NCI-H1417 (cell line): Measurements from ENCODE around the gene MRC1.

Source experiments
- DNase-seq, 3 experiments: peaks; one replicate each; lab custom pipeline; 2025; lab: John Stamatoyannopoulos, UW

MRC1 gene

DNA sequence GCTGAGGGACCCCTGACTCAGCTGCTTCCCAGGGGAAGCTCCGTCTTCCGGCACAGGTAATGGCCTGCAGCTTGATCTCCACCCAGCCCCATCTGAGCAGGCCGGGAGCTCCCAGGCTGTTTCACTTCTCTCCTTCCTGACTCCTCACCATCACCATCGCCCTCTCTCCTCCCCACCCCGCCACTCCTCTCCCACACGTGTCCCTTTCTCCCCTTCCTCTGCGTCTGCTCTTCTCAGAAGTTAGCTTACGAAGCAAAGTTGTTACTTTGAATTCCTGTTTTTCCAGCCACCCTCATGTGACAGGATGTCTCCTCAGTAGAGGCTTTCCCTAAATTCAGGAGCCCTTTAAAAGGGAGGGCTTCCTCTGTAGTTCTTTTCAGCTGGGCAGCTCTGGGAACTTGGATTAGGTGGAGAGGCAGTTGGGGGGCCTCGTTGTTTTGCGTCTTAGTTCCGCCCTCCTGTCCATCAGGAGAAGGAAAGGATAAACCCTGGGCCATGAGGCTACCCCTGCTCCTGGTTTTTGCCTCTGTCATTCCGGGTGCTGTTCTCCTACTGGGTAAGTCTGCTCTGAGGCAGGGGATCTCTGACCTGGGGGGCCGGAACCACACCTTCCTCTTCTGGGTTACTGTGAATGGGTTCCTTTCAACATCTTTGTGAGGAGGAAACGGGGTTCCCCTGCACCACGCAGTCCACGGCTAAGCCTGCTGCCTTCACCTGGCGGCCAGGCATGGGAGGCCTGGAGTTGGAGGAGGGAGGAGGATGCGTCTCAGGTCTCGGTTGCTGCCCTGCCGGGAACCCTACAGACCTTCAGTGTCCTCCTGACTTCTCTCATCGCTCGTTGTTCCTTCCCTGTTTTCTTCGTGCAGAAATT lies at the start of gene MRC1:
Gene MRC1 (plus strand): TSS at position 378 of the 871 bp plus-strand sequence. CDS start 118 bp downstream, at position 496.
- DNase-seq = no peak

- no peak for DNase-seq
These were observed 45.0 kb upstream of the MRC1 start for GRCh38 chr10:17764142-17764541.

DNA sequence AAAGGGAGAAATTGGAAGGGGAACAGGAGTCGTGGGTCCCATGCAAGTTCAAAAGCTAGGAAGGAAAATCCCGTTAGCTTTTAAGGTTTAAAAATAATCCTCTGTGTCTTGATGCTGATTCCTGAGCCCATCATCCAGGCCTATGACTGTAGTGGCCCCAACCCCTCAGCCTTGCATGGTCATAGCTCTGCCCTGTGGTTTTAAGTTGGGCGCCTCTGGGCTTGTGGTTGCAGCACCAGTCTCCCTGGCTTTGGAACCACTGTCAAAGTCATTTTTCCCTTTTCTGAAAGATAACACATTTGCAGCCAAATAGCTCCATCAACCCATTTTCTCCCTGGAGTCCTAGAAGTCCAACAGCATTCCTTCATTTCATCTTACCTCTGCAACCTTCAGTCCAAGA lies 43.5 kb upstream of the MRC1 start:
- DNase-seq = no peak

DNA sequence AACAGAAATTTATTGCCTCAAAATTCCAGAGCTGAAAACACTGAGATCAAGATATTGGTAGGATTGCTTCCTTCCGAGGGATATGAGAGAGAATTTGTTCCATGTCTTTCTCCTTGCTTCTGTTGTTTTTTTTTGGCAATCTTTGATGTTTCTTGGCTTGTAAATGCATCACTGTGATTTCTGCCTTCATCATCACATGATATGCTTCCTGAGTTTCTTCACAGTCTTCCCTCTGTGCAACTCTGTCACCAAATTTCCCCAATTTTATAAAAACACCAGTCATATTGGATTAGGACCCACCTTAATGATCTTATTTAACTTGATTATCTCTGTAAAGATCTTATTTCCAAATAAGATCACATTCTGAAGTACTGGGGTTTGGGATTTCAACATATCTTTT lies 42.4 kb upstream of the MRC1 start:
- no peak for DNase-seq

- DNase-seq = no peak
These were observed 40.7 kb upstream of the MRC1 start for GRCh38 chr10:17768496-17768895.

GRCh38 chr10:17768957-17769356 lies 40.2 kb upstream of the MRC1 start:
- DNase-seq = no peak

GRCh38 chr10:17771017-17771416 lies 38.1 kb upstream of the MRC1 start:
- DNase-seq = no peak

DNA sequence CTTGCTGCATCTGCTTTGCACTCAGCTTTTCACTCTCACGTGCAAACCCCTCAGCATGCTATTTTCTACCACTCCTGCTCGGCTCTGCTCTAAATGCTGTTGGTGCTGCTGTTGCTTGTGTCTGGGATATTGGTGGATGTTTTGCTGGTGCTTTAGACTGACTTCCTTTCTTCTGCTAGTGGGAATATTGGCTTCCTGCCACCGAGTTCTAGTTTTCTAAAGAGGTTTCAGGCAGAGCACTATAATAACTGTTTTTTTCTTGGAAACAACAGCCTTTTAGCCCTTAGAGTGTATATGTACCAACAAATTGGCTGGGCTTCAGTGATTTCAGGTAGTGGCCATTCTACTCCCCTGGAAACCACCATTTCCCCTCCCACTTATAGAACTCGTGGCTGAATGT lies 29.4 kb upstream of the MRC1 start:
- DNase-seq = no peak

GRCh38 chr10:17780727-17781126 lies 28.4 kb upstream of the MRC1 start:
- DNase-seq = no peak

- DNase-seq = no peak
These were observed 27.3 kb upstream of the MRC1 start for GRCh38 chr10:17781856-17782255.

DNA sequence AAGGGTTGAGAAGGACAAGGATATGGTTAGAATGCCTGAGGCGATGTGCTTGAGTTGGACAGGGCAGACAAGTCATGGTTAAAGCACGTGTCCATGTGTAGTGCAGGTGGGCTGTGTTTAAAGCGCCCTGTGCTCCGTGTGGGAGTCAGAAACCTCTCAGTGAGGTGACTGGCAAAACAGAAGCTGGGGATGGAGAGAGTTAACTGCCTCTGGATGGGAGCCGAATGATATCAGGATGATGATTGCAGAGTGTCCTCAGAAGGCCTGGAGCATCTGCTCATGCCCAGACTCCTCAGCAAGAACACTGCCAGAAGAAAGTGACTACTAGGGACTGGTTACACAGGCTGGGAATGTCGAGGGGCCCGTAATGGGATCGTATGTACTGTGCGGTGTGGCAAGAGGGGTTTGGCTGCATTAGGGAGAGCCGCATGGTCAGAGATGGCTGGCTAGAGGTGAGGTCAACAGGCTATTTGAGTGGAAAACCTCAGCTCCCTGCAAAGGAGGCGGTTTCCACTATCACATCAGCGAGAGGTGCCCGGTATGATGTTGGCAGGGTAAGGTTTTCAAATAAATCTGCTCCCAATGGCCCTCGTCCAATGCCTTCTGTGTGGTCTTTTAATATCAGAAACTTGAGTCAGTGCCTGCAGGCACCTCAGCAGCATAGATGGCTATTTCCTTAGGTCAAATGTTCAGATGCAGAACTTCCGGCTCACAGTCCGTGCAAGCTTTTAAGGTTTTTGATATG lies 26.1 kb upstream of the MRC1 start:
- no peak for DNase-seq

DNA sequence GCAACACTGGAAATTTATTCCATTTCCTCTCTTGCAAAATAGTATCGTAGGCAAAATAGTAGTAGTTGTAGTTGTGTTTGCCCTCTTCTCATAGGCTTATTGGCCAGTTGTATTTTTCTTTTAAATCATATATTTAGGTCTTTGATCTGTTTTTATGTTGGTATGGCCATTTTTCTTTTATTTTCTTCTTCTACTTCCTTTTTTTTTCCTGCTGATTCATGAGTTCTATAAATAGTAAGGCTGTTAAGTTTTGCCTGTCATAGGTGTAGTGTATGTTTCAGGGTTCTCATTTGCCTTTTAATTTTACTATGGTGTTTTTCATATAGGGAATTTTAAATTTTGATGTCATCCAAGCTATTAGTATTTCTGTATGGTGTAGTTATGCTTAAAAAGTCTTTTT lies 25.4 kb upstream of the MRC1 start:
- DNase-seq = no peak

- no peak for DNase-seq
These were observed 24.5 kb upstream of the MRC1 start for GRCh38 chr10:17784688-17785087.

GRCh38 chr10:17785276-17785930 lies 23.7 kb upstream of the MRC1 start:
- no peak for DNase-seq

DNA sequence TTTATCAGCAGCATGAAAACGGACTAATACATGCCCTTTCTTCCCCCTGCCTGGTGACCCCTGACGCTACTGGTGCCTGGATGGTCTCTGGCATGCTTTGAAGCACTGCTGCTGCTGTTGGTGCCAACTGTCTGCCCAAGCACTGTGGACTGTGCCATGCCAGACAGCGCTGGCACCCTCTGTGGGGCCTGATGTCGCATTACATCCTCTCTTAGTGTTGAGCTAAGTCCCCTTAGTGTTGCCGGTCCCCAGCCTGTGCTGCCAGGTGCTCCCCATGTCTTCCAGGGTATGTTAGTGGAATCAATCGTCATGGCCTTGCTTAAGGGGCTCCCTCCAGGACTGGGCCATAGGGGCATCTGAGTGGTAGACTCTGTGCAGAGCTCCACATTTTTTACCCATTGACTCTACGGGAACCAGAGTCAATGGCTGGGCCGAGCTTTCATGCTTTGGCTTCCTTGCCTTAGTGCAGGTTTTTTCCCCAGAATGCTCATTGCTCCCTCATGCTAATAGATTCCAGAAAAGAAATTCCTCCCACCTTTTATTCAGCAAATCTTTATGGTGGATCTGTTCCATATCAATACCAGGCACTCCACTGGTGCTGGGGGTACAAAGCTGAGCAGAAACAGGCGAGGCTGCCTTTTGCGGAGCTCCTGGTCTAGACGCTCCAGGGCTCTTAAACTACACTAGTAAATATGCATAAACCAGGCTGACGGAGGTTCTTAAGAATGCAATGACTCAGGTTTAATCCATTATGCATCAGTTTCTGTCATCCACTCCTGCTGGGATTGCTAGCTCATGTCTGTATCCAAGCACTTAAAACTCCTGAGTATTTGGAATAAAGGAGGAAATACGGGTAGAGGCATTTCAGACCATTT lies 21.8 kb upstream of the MRC1 start:
- no peak for DNase-seq

DNA sequence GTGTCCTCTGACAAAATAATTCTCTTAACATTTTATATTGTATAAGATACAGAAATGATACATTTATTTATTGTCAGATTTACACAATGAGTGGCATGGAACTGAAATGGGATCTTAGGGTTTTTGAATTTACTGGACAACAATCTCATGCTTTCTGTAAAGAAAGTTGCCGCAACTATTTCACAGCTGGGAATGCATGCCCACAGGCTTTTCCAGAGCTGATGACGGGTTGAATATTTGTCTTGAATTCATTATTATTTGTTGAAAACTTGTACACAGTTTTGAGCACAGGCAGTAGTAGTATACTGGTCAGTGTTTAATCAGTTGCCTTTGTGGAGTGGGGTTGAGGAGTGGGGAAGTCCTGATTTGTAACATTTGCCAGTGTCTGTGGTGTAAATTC lies 20.5 kb upstream of the MRC1 start:
- no peak for DNase-seq

- DNase-seq = no peak
These were observed 19.8 kb upstream of the MRC1 start for GRCh38 chr10:17789396-17789795.

GRCh38 chr10:17790651-17791050 lies 18.5 kb upstream of the MRC1 start:
- no peak for DNase-seq

DNA sequence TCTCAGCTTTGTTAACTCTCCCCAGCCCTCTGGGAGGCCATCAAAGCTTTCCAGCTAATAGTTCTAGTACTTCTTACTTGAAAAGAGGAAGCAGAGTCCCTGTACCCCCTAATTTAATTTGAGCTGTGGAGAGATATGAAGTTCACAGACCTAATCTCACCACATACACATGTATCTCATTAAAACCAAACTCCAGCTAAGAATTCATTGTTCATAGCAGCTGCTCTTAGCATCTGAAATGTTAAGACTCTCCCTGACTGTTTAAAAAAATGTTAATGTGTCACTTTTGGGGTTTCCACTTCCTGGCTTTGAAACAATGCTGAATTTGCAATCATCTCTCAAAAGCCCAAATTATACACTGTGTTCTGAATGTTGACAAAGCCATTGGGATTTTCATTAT lies 16.2 kb upstream of the MRC1 start:
- no peak for DNase-seq

GRCh38 chr10:17793823-17794644 lies 15.1 kb upstream of the MRC1 start:
- DNase-seq = no peak

DNA sequence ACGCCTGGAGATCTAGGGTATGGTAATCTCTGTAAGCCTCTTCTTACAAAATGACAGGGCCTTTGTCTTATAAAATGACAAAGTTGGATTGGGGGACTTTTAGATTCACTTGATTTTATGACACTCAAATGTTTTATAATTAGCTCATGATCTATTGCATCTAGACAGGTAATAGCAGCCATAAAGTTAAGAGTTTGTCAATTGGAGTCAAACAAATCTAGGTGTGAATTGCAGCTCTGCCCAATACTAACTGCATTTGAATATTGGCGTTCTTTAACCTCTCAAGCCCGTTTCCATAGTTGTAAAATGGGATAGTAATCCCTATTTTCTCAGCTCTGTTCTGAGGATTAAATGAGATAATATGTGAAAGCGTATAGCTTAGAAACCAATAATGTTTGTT lies 14.1 kb upstream of the MRC1 start:
- DNase-seq = no peak
